HG03060 (cell line): Measurements from ENCODE around the gene AKR7A2.
"Not testable (repeated sequence)": the region's sequence is repeated elsewhere in the genome, so short reads cannot be mapped to it uniquely, and the experiment has no call there.

Source experiments
- ATAC-seq: cut with Tn5 transposase; IDR thresholded peaks from one replicate; pipeline ENCODE4 v1.9.1; 2021; ENCODE audit warnings: low read depth, moderate number of reproducible peaks; ENCODE audit not compliant: unreplicated experiment

Gene AKR7A2

GRCh38 chr1:19308509-19308907 lies 3.4 kb downstream of the AKR7A2 start:
- no peak for ATAC-seq

- ATAC-seq: no peak
Measured at GRCh38 chr1:19307794-19308508, 4.0 kb downstream of the AKR7A2 start.

- ATAC-seq: no peak
Measured at GRCh38 chr1:19306941-19307340, 5.0 kb downstream of the AKR7A2 start.

GRCh38 chr1:19305880-19306279 lies 6.1 kb downstream of the AKR7A2 start:
- ATAC-seq: no peak

GRCh38 chr1:19304081-19304480 lies 7.9 kb downstream of the AKR7A2 start:
- ATAC-seq: not testable (repeated sequence)

GRCh38 chr1:19300211-19300610 lies 11.7 kb downstream of the AKR7A2 start:
- no peak for ATAC-seq

GRCh38 chr1:19294638-19295037 lies 17.3 kb downstream of the AKR7A2 start:
- no peak for ATAC-seq

- no peak for ATAC-seq
Measured at GRCh38 chr1:19289244-19289643, 22.7 kb downstream of the AKR7A2 start.

GRCh38 chr1:19288324-19289241 lies 23.4 kb downstream of the AKR7A2 start, which contains the start of gene AKR7A3:
Gene AKR7A3, minus strand, starts transcription at chr1:19288770. Its CDS starts 61 bp downstream, at chr1:19288709.
- ATAC-seq: not testable (repeated sequence)

GRCh38 chr1:19287436-19288185 lies 24.3 kb downstream of the AKR7A2 start:
- ATAC-seq: no peak

GRCh38 chr1:19285807-19286206 lies 26.1 kb downstream of the AKR7A2 start:
- ATAC-seq: not testable (repeated sequence)

GRCh38 chr1:19285366-19285765 lies 26.6 kb downstream of the AKR7A2 start:
- ATAC-seq: not testable (repeated sequence)

GRCh38 chr1:19284881-19285280 lies 27.1 kb downstream of the AKR7A2 start:
- ATAC-seq: no peak

- ATAC-seq: no peak
Measured at GRCh38 chr1:19283891-19284290, 28.1 kb downstream of the AKR7A2 start.

GRCh38 chr1:19274636-19275035 lies 37.3 kb downstream of the AKR7A2 start:
- no peak for ATAC-seq

- not testable (repeated sequence) for ATAC-seq
Measured at GRCh38 chr1:19273844-19274531, 38.0 kb downstream of the AKR7A2 start.

GRCh38 chr1:19273106-19273843 lies 38.7 kb downstream of the AKR7A2 start:
- ATAC-seq: no peak

GRCh38 chr1:19272064-19272463 lies 39.9 kb downstream of the AKR7A2 start:
- ATAC-seq: no peak

GRCh38 chr1:19270343-19270730 lies 41.6 kb downstream of the AKR7A2 start:
- ATAC-seq: not testable (repeated sequence)
